Upper lobe of right lung (tissue), 1 donor: ENCODE results near the gene TIMM23. TPM values are rescaled to one million over a fixed set of nuclear protein-coding genes. Genes with fewer than 3 reads are reported as not detected.
"Not testable (repeated sequence)": the region's sequence is repeated elsewhere in the genome, so short reads cannot be mapped to it uniquely, and the experiment has no call there.

Source experiments
- ATAC-seq: fragments of 200-7000 bp; cut with Tn5 transposase; one replicate; pipeline ENCODE4 v1.9.1; 2020; ENCODE audit warnings: mild to moderate bottlenecking, moderate library complexity
- DNase-seq: peaks from one replicate; pipeline ENCODE4 v3.0.0-alpha.2; 2020
- H3K27ac ChIP-seq: fragments of 200-600 bp; one replicate; pipeline ENCODE4 v1.8.0; 2022
- H3K27me3 ChIP-seq: fragments of 200-600 bp; one replicate; pipeline ENCODE4 v1.8.0; 2022; ENCODE audit warnings: mild to moderate bottlenecking
- H3K36me3 ChIP-seq: fragments of 200-600 bp; one replicate; pipeline ENCODE4 v1.8.0; 2022
- H3K4me1 ChIP-seq: fragments of 200-600 bp; one replicate; pipeline ENCODE4 v1.8.0; 2022
- H3K4me3 ChIP-seq: fragments of 200-600 bp; one replicate; pipeline ENCODE4 v1.8.0; 2022; ENCODE audit warnings: mild to moderate bottlenecking
- H3K9me3 ChIP-seq: fragments of 200-600 bp; one replicate; pipeline ENCODE4 v1.8.0; 2022
- intact Hi-C: fragments of 100-400 bp; cut with DNase I; formaldehyde crosslinking; loops from one replicate; pipeline ENCODE4 v1.11.0; 2022
- total RNA-seq: library from RNA; stranded (reverse); fragmentation: NEBNext Ultra II Directional; extraction: Animal tissue kit (Norgen Biotek cat#: 25700); gene quantifications from one replicate; pipeline ENCODE4 v1.2.1, GENCODE V29; 2021
- TF ChIP-seq, protein P1 (sequence below): fragments of 200-600 bp; IDR thresholded peaks from one replicate; pipeline ENCODE4 v1.8.0; 2022; ENCODE audit warnings: antibody characterized with exemption
- donor health status: DM: no; HTN: yes; CAD: no; lungs with severe emphysema.

TIMM23 gene
- total RNA-seq, 1 donor from 2014 or later, result 35.8 TPM

GRCh38 chr10:45997994-45998763, 25.9 kb downstream of the TIMM23 start:
- TF ChIP-seq, protein P1, sequence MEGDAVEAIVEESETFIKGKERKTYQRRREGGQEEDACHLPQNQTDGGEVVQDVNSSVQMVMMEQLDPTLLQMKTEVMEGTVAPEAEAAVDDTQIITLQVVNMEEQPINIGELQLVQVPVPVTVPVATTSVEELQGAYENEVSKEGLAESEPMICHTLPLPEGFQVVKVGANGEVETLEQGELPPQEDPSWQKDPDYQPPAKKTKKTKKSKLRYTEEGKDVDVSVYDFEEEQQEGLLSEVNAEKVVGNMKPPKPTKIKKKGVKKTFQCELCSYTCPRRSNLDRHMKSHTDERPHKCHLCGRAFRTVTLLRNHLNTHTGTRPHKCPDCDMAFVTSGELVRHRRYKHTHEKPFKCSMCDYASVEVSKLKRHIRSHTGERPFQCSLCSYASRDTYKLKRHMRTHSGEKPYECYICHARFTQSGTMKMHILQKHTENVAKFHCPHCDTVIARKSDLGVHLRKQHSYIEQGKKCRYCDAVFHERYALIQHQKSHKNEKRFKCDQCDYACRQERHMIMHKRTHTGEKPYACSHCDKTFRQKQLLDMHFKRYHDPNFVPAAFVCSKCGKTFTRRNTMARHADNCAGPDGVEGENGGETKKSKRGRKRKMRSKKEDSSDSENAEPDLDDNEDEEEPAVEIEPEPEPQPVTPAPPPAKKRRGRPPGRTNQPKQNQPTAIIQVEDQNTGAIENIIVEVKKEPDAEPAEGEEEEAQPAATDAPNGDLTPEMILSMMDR, result no peak
- Histone ChIP-seq H3K4me1 (no peaks in the 10 kb centered on the region), H3K36me3 (peaks cover 52% of the 10 kb centered on the region), H3K27me3 (no peaks in the 10 kb centered on the region), H3K4me3 (no peak overlapping the region), H3K27ac (no peak overlapping the region), H3K9me3 (no peaks in the 10 kb centered on the region)
- DNase-seq (no peak), ATAC-seq (peak; percentile 63)
- intact Hi-C loops, result no loop called here

- H3K4me3 ChIP-seq, DNase-seq, H3K4me1 ChIP-seq, H3K27me3 ChIP-seq, ATAC-seq, H3K27ac ChIP-seq, intact Hi-C loops, H3K9me3 ChIP-seq: not testable (repeated sequence)
- H3K36me3 ChIP-seq, result peaks cover 60% of the 10 kb centered on the region
These were observed 27.7 kb downstream of the TIMM23 start for GRCh38 chr10:45999955-46000354.

GRCh38 chr10:46000538-46000937, 28.2 kb downstream of the TIMM23 start:
- no peak for ATAC-seq
- TF ChIP-seq, protein P1, result no peak
- intact Hi-C loops, result no loop called here
- H3K27ac ChIP-seq, result no peak overlapping the region
- H3K4me1 ChIP-seq, result no peaks in the 10 kb centered on the region
- no peaks in the 10 kb centered on the region for H3K27me3 ChIP-seq
- no peak for DNase-seq
- peaks cover 66% of the 10 kb centered on the region for H3K36me3 ChIP-seq
- H3K4me3 ChIP-seq, result no peak overlapping the region
- H3K9me3 ChIP-seq, result no peaks in the 10 kb centered on the region

GRCh38 chr10:46001187-46001756, 29.0 kb downstream of the TIMM23 start:
- Histone ChIP-seq H3K9me3 (no peaks in the 10 kb centered on the region), H3K36me3 (peaks cover 73% of the 10 kb centered on the region), H3K27me3 (no peaks in the 10 kb centered on the region), H3K4me1 (no peaks in the 10 kb centered on the region), H3K27ac (no peak overlapping the region), H3K4me3 (no peak overlapping the region)
- ATAC-seq, result no peak
- TF ChIP-seq, protein P1, result no peak
- intact Hi-C loops, result no loop called here
- DNase-seq, result no peak

DNA sequence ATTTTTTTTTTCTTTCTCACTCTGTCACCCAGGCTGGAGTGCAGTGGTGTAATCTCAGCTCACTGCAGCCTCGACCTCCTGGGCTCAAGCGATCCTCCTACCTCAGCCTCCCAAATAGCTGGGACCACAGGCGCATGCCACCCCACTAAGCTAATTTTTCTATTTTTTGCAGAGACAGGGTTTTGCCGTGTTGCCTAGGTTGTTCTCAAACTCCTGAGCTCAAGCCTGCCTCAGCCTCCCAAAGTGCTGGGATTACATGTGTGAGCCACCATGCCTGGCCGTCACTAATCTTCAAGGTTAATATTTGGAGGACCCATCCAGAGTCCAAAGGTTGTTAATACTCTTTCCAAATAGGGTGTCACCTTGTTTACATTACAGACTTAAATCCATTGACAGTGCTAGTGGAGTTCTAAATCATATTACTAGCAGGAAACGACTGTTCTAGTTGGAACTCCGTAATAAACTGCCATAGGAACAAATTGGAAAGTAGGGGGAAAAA, 29.9 kb downstream of the TIMM23 start:
- intact Hi-C loops, DNase-seq, ATAC-seq, H3K4me3 ChIP-seq, H3K27me3 ChIP-seq, H3K4me1 ChIP-seq, H3K9me3 ChIP-seq, H3K27ac ChIP-seq: not testable (repeated sequence)
- peaks cover 83% of the 10 kb centered on the region for H3K36me3 ChIP-seq

DNA sequence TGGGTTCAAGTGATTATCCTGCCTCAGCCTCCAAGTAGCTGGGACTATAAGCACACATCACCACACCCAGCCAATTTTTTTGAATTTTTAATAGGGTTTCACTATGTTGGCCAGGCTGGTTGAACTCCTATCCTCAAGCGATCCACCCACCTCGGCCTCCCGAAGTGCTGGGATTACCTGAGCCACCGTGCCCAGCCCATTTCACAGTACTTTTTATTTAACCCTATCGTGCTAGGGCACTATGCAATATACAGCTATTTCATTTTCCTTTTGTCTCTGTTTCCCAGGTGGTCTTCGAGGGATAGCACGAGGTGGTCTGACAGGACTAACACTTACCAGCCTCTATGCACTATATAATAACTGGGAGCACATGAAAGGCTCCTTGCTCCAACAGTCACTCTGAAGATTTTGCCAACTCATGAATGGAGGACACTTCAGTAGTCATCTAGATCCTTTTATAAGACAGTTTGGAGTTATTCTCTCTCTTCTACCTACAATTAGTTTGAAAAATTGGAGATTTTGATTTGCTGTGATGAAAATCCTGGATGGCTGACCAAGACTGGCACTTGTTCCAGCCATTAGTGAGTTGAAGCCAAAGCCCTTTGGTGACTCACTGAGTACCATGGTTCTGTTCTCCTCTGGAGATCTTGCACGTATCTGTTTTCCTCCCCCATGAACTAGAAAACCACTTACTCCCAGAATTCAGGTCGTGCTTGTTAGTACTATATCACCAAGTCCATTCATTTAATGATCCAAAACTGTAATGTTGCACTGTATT, 30.8 kb downstream of the TIMM23 start:
- intact Hi-C loops, result no loop called here
- H3K9me3 ChIP-seq, result no peaks in the 10 kb centered on the region
- TF ChIP-seq, protein P1, result no peak
- no peaks in the 10 kb centered on the region for H3K27me3 ChIP-seq
- H3K27ac ChIP-seq, result no peak overlapping the region
- H3K4me1 ChIP-seq, result no peaks in the 10 kb centered on the region
- DNase-seq (no peak), ATAC-seq (no peak)
- no peak overlapping the region for H3K4me3 ChIP-seq
- H3K36me3 ChIP-seq, result peaks cover 85% of the 10 kb centered on the region
